HT-29 (cell line): Measurements from ENCODE around the gene GABBR2. TPM values are rescaled to one million over a fixed set of nuclear protein-coding genes. Genes with fewer than 3 reads are reported as not detected.

Experiments
- DNase-seq: peaks from one replicate; pipeline ENCODE4 v3.0.0-alpha.2; 2015; ENCODE audit warnings: low spot score
- total RNA-seq: library from RNA; depleted of rRNA; stranded (reverse); fragments of >200 nt; shearing (Covaris generic); gene quantifications from 2 replicates; pipeline ENCODE4 v1.2.3, GENCODE V29; 2014

GABBR2 gene
- total RNA-seq, 1 experiment from 2014 or later, result not detected

- no peak for DNase-seq
Observed at GRCh38 chr9:98370976-98371315, 337.8 kb downstream of the GABBR2 start.

- DNase-seq, result no peak
Observed at GRCh38 chr9:98370300-98370975, 338.3 kb downstream of the GABBR2 start.

GRCh38 chr9:98369896-98370295, 338.8 kb downstream of the GABBR2 start:
- no peak for DNase-seq

- no peak for DNase-seq
Observed at GRCh38 chr9:98369471-98369870, 339.3 kb downstream of the GABBR2 start.

- DNase-seq, result no peak
Observed at GRCh38 chr9:98369066-98369425, 339.7 kb downstream of the GABBR2 start.

GRCh38 chr9:98368366-98369065, 340.2 kb downstream of the GABBR2 start:
- no peak for DNase-seq

GRCh38 chr9:98367923-98368322, 340.8 kb downstream of the GABBR2 start:
- no peak for DNase-seq

GRCh38 chr9:98367371-98367900, 341.3 kb downstream of the GABBR2 start:
- no peak for DNase-seq

- DNase-seq, result no peak
Observed at GRCh38 chr9:98365781-98366180, 343.0 kb downstream of the GABBR2 start.

GRCh38 chr9:98365227-98365669, 343.5 kb downstream of the GABBR2 start:
- peak; percentile 55 for DNase-seq

- DNase-seq, result no peak
Observed at GRCh38 chr9:98364086-98364485, 344.6 kb downstream of the GABBR2 start.

GRCh38 chr9:98363644-98364043, 345.1 kb downstream of the GABBR2 start:
- no peak for DNase-seq

GRCh38 chr9:98362624-98363252, 346.0 kb downstream of the GABBR2 start:
- no peak for DNase-seq

GRCh38 chr9:98361645-98362044, 347.1 kb downstream of the GABBR2 start:
- no peak for DNase-seq

GRCh38 chr9:98360176-98360708, 348.5 kb downstream of the GABBR2 start:
- DNase-seq, result no peak

GRCh38 chr9:98359569-98359968, 349.2 kb downstream of the GABBR2 start:
- no peak for DNase-seq

GRCh38 chr9:98357921-98358535, 350.7 kb downstream of the GABBR2 start:
- DNase-seq, result no peak

GRCh38 chr9:98356953-98357690, 351.6 kb downstream of the GABBR2 start:
- no peak for DNase-seq

- DNase-seq, result no peak
Observed at GRCh38 chr9:98356326-98356725, 352.4 kb downstream of the GABBR2 start.

GRCh38 chr9:98351370-98351769, 357.4 kb downstream of the GABBR2 start:
- no peak for DNase-seq

GRCh38 chr9:98347642-98348041, 361.1 kb downstream of the GABBR2 start:
- no peak for DNase-seq
